GM12878 (cell line): Measurements from ENCODE around the gene AASDH. TPM values are rescaled to one million over a fixed set of nuclear protein-coding genes. Genes with fewer than 3 reads are reported as not detected.

ENCODE experiments used
- ATAC-seq: fragments of 200-7000 bp; cut with Tn5 transposase; 3 replicates; pipeline ENCODE4 v1.9.1; 2020; ENCODE audit warnings: mild to moderate bottlenecking, moderate library complexity
- BruUV-seq: library from RNA; stranded (reverse); fragments of 400-500 nt; replicated peaks from 2 replicates; lab custom pipeline; 2021; lab: Mats Ljungman, UMichigan
- CTCF ChIA-PET: fragments of 300-600 bp; sonication (Branson Sonifier 250); formaldehyde crosslinking; extraction: SDS; loops from one replicate; lab custom pipeline; 2021; ENCODE audit warnings: inconsistent platforms; lab: Yijun Ruan, JAX
- POLR2A ChIA-PET: fragments of 350-600 bp; formaldehyde crosslinking; extraction: SDS; loops from one replicate; lab custom pipeline; 2021; ENCODE audit warnings: inconsistent platforms; lab: Charles Lee
- RAD21 ChIA-PET: fragments of 300-600 bp; sonication (Branson Sonifier 250); formaldehyde crosslinking; loops from one replicate; lab custom pipeline; 2023; ENCODE audit warnings: antibody characterized with exemption; ENCODE audit not compliant: unreplicated experiment; lab: Charles Lee
- SMC1A ChIA-PET: fragments of 300-600 bp; sonication (Branson Sonifier 250); formaldehyde crosslinking; loops from one replicate; lab custom pipeline; 2023; ENCODE audit not compliant: unreplicated experiment, uncharacterized antibody; lab: Charles Lee
- DNase-seq: peaks from one replicate; pipeline ENCODE4 v3.0.0-alpha.2; 2011; ENCODE audit warnings: low read depth, low spot score
- FAIRE-seq: peaks from 3 replicates; lab custom pipeline; 2011; peaks lifted over from hg19 to GRCh38; lab: Jason Lieb, UNC
- H2AFZ ChIP-seq: 2 replicates; pipeline ENCODE4 v1.6.0; 2011; ENCODE audit warnings: low read depth, low read length, control low read depth; ENCODE audit not compliant: control insufficient read depth
- H3K27ac ChIP-seq: 2 replicates; pipeline ENCODE4 v1.5.1; 2011; ENCODE audit warnings: control low read depth; ENCODE audit not compliant: control insufficient read depth, insufficient read depth
- H3K27me3 ChIP-seq, 2 experiments: replicated peaks in 1 of 2; 2 replicates each; pipeline versions ENCODE4 v1.6.0 to v1.6.1; 2011; ENCODE audit warnings: low read length in 1 of 2; ENCODE audit not compliant: control insufficient read depth in 2 of 2, insufficient read depth in 2 of 2
- H3K36me3 ChIP-seq, 2 experiments: 2 replicates each; pipeline ENCODE4 v1.5.1; 2011; ENCODE audit warnings: low read length in 1 of 2; ENCODE audit not compliant: control insufficient read depth in 2 of 2, insufficient read depth in 2 of 2
- H3K4me1 ChIP-seq: 2 replicates; pipeline ENCODE4 v1.6.1; 2011; ENCODE audit warnings: mild to moderate bottlenecking, low read length, moderate library complexity, mixed read lengths; ENCODE audit not compliant: control insufficient read depth, insufficient read depth
- H3K4me2 ChIP-seq: 2 replicates; pipeline ENCODE4 v1.6.0; 2011; ENCODE audit warnings: control low read depth; ENCODE audit not compliant: control insufficient read depth, insufficient read depth
- H3K4me3 ChIP-seq: fragments of 200-600 bp; sonication (generic); 2 replicates; pipeline ENCODE4 v1.5.1; 2016
- H3K79me2 ChIP-seq: 2 replicates; pipeline ENCODE4 v1.6.0; 2011; ENCODE audit warnings: low read length; ENCODE audit not compliant: control insufficient read depth, insufficient read depth
- H3K9ac ChIP-seq: 2 replicates; pipeline ENCODE4 v1.8.0; 2011; ENCODE audit warnings: low read length, control low read depth, mixed read lengths; ENCODE audit not compliant: control insufficient read depth, insufficient read depth
- H3K9me3 ChIP-seq: replicated peaks from 3 replicates; pipeline ENCODE4 v1.5.1; 2011; ENCODE audit warnings: mild to moderate bottlenecking, low read length; ENCODE audit not compliant: control insufficient read depth, insufficient read depth
- H4K20me1 ChIP-seq: 2 replicates; pipeline ENCODE4 v1.6.0; 2011; ENCODE audit not compliant: control insufficient read depth, insufficient read depth
- ASH2L ChIP-seq: fragments of 300-600, 200-600 bp; sonication (generic); IDR thresholded peaks from 2 replicates; pipeline ENCODE4 v1.6.1; 2017; ENCODE audit warnings: low read depth, mild to moderate bottlenecking, borderline replicate concordance
- BHLHE40 ChIP-seq, 2 experiments: fragments of 450-650 bp in 1 of 2; IDR thresholded peaks; 2 replicates each; pipeline ENCODE4 v1.6.1; 2011 to 2017; ENCODE audit warnings: low read depth in 2 of 2, borderline replicate concordance in 1 of 2, improper control_type of control experiment in 1 of 2, low read length in 1 of 2, mild to moderate bottlenecking in 1 of 2
- CUX1 ChIP-seq: IDR thresholded peaks from 2 replicates; pipeline ENCODE4 v1.6.1; 2012; ENCODE audit warnings: improper control_type of control experiment, low read depth, low read length; ENCODE audit not compliant: insufficient replicate concordance
- EED ChIP-seq: sonication (generic); IDR thresholded peaks from 2 replicates; pipeline ENCODE4 v1.6.1; 2016; ENCODE audit warnings: antibody characterized with exemption, low read depth
- EGR1 ChIP-seq, 2 experiments: IDR thresholded peaks; 1 replicate in 1 of 2; 2 replicates in 1 of 2; pipeline ENCODE4 v1.6.1; 2011 to 2012; ENCODE audit warnings: low read depth in 2 of 2, low read length in 2 of 2, borderline replicate concordance in 1 of 2, mild to moderate bottlenecking in 1 of 2, moderate library complexity in 1 of 2
- HCFC1 ChIP-seq: fragments of 150-350 bp; IDR thresholded peaks from 2 replicates; pipeline ENCODE4 v1.6.1; 2014; ENCODE audit warnings: low read length
- HDGF ChIP-seq: fragments of 450-650 bp; IDR thresholded peaks from 2 replicates; pipeline ENCODE4 v1.6.1; 2016; ENCODE audit warnings: antibody characterized with exemption
- REST ChIP-seq: IDR thresholded peaks from 2 replicates; pipeline ENCODE4 v1.6.1; 2012; ENCODE audit warnings: mild to moderate bottlenecking, low read depth, low read length
- SMAD5 ChIP-seq: IDR thresholded peaks from 2 replicates; pipeline ENCODE4 v1.6.1; 2016; ENCODE audit warnings: antibody characterized with exemption, low read depth
- SP1 ChIP-seq: IDR thresholded peaks from one replicate; pipeline ENCODE4 v1.6.1; 2011; ENCODE audit warnings: low read depth, low read length
- TAF1 ChIP-seq: IDR thresholded peaks from 2 replicates; pipeline ENCODE4 v1.6.1; 2011; ENCODE audit warnings: mild to moderate bottlenecking, low read depth, low read length, borderline replicate concordance
- ZBTB11 ChIP-seq: fragments of 450-650 bp; formaldehyde crosslinking; IDR thresholded peaks from 2 replicates; pipeline ENCODE4 v1.5.0; 2022; ENCODE audit warnings: mild to moderate bottlenecking, missing genetic modification characterization
- ZZZ3 ChIP-seq: IDR thresholded peaks from 2 replicates; pipeline ENCODE4 v1.6.1; 2011; ENCODE audit warnings: low read depth; ENCODE audit not compliant: control insufficient read depth, insufficient read length
- WGBS: methylation state at CpG from one replicate; pipeline ENCODE4 v1.1.6; 2016; ENCODE audit warnings: low lambda C conversion rate; ENCODE audit not compliant: insufficient replicate concordance, insufficient coverage; ENCODE audit errors: missing lambda C conversion rate; 5-methylcytosine and 5-hydroxymethylcytosine counted together
- in situ Hi-C: fragments of 300-500 bp; cut with MboI; formaldehyde crosslinking; loops from 9 replicates; pipeline ENCODE4 v1.14.3; 2018; ENCODE audit warnings: mixed read lengths
- intact Hi-C: fragments of 100-400 bp; cut with micrococcal nuclease; formaldehyde crosslinking; loops from one replicate; pipeline ENCODE4 v1.14.2; 2022; ENCODE audit not compliant: unreplicated experiment
- polyA plus RNA-seq, 11 experiments: library from polyadenylated mRNA; depleted of rRNA in 4 of 11; unstranded in 6 of 11; stranded (reverse) in 5 of 11; fragments of >200 nt; fragmentation: Nextera tagmentation in 4 of 11; fragmentation: Illumina TruSeq in 1 of 11; extraction: Ambion mirVana in 4 of 11; extraction: Trizol in 1 of 11; gene quantifications; 1 replicate in 1 of 11; 2 replicates in 10 of 11; pipeline versions ENCODE4 v1.2.1 to v1.2.3, GENCODE V29; 2011 to 2016; ENCODE audit warnings: inconsistent platforms in 2 of 11, missing spikeins in 2 of 11, low read depth in 1 of 11
- total RNA-seq, 4 experiments: library from RNA; depleted of rRNA in 3 of 4; stranded (reverse); fragments of >200 nt in 3 of 4; fragmentation: Illumina TruSeq in 1 of 4; extraction: Trizol in 1 of 4; gene quantifications; 2 replicates each; pipeline versions ENCODE4 v1.2.1 to v1.2.3, GENCODE V29; 2013 to 2021

The AASDH gene
- total and polyA plus RNA-seq, 10 of the 15 experiments (the other 5 are each of a cell fraction or from before 2014, with no cell fraction given): 7.3 to 19.1 (median 11.3) TPM

GRCh38 chr4:56323327-56323726 lies 64.0 kb downstream of the AASDH start:
- intact Hi-C loops: no loop called here
- H3K36me3 ChIP-seq: no peaks in the 10 kb centered on the region
- SMC1A ChIA-PET: no interaction called here
- no peaks in the 10 kb centered on the region for H3K4me1 ChIP-seq
- DNase-seq: no peak
- H3K9ac ChIP-seq: no peak overlapping the region
- CTCF ChIA-PET: no interaction called here
- H2AFZ ChIP-seq: no peak overlapping the region
- 0 out of 4 replicates have a peak, but pooled peaks cover 0 to 1% of the 10 kb centered on the region in 2 experiments for H3K27me3 ChIP-seq
- no peak overlapping the region for H3K27ac ChIP-seq
- in situ Hi-C loops: no loop called here
- 63% methylated on average over 10 of the region's 10 CpGs for WGBS
- no peaks in the 10 kb centered on the region for H3K9me3 ChIP-seq
- RAD21 ChIA-PET: no interaction called here
- H3K4me2 ChIP-seq: no peak overlapping the region
- H4K20me1 ChIP-seq: no peaks in the 10 kb centered on the region; the same call in 1 of the 2 replicates
- ATAC-seq: no peak
- H3K79me2 ChIP-seq: no peaks in the 10 kb centered on the region
- POLR2A ChIA-PET: no interaction called here
- BruUV-seq: no TSS peak
- FAIRE-seq: no peak
- no peak overlapping the region for H3K4me3 ChIP-seq
- no peak for TF ChIP-seq HCFC1
- no peak for TF ChIP-seq EGR1 (IDR thresholded peaks at IDR 0.05; ENCODE audit: borderline replicate concordance in 1 of 2, low read depth in 2 of 2, low read length in 2 of 2)
- TF ChIP-seq EED: no peak
- TF ChIP-seq BHLHE40 (IDR thresholded peaks at IDR 0.05; ENCODE audit: borderline replicate concordance in 1 of 2, low read depth in 2 of 2, low read length in 1 of 2): no peak
- no peak for TF ChIP-seq HDGF
- TF ChIP-seq ASH2L: no peak
- TF ChIP-seq SMAD5: no peak
- no peak for TF ChIP-seq SP1
- TF ChIP-seq TAF1: no peak
- TF ChIP-seq ZBTB11 (CRISPR knock-in tag): no peak
- no peak for TF ChIP-seq CUX1
- TF ChIP-seq REST: no peak
- TF ChIP-seq ZZZ3: no peak
